GM12892 (cell line): Measurements from ENCODE around the gene ARPC5.

ENCODE experiments used
- POLR2A ChIP-seq: IDR thresholded peaks from 2 replicates; pipeline ENCODE4 v1.6.1; 2011; ENCODE audit warnings: low read depth, low read length, control low read depth
- POLR2AphosphoS5 ChIP-seq: IDR thresholded peaks from 2 replicates; pipeline ENCODE4 v1.6.1; 2011; ENCODE audit warnings: low read depth, low read length, control low read depth
- TAF1 ChIP-seq: IDR thresholded peaks from 2 replicates; pipeline ENCODE4 v1.6.1; 2011; ENCODE audit warnings: low read depth, mild to moderate bottlenecking, control low read depth, low read length, borderline replicate concordance

DNA sequence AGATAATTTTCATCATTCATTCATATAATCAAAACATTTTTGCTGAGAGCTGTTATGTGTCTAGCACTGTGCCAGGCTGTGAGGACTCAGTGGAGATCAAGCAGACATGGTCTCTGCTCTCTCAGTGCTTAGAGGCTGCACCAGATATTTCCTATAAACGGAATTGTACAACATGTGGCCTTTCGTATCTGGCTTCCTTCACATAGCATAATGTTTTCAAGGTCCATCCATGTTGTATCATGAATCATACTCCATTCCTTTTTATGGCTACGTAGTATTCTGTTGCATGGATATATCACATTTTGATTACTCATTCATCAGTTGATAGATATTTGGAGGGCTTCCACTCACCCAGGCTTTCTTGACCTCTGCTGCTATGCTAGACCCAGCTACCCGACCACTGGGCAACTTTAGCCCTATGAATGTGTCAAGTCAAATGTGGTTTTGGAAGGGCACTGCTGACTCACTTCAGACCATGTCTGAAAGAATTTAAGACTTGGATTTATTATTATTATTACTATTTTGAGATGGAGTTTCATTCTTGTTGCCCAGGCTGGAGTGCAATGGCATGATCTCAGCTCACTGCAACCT is 63.8 kb downstream of the ARPC5 start:
- TF ChIP-seq POLR2A (no peak), POLR2AphosphoS5 (no peak), TAF1 (no peak)
